Stimulated activated CD4-positive, alpha-beta T cell treated with anti-CD3 and anti-CD28 coated beads, Interleukin-4, amount 100 ng/mL, for 4 hours (primary cell): ENCODE data around the gene TFAP2C.
"Not testable (repeated sequence)": the region's sequence is repeated elsewhere in the genome, so short reads cannot be mapped to it uniquely, and the experiment has no call there.

Experiments used
- DNase-seq, 2 experiments: peaks; one replicate each; pipeline ENCODE4 v3.0.0-alpha.2; 2020

TFAP2C gene

GRCh38 chr20:56657879-56658278 lies 28.8 kb downstream of the TFAP2C start:
- DNase-seq = no peak

GRCh38 chr20:56658341-56658947 lies 29.3 kb downstream of the TFAP2C start:
- DNase-seq = not testable (repeated sequence)

DNA sequence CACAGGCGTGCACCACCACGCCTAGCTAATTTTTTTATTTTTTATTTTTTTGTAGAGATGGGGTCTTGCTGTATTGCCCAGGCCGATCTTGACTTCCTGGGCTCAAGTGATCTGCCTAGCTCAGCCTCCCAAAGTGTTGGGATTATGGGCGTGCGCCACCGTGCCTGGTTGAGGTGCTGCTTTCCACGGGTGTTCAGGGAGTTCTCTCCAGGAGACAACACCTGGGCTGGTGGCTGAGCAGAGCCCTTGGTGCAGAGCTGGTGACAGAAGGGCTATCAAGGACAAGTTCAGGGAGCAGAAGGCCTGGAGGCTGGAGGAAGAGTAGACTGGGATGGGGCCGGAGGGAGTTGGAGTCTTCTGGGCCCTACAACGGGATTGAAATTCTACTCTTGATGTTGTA lies 34.6 kb downstream of the TFAP2C start:
- DNase-seq = no peak

DNA sequence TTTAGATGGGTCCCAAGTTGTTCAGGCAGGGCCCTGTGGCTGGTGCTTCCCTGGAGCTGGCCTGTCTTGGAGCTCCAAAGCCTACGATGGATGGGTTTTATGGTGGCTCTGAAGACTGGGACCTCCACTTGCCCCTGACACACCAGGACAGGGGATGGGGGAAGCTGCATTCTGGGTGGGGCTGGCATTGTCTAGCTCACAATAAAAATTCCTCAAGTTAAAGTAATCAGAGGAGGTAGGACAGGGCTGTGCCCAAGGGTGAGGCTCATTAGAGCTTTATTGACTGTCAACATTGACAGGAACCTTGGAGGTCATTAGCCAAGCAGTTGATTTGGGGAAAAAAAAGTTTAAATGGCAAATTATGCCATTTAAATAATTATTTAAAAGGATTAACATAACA lies 35.7 kb downstream of the TFAP2C start:
- no peak for DNase-seq

DNA sequence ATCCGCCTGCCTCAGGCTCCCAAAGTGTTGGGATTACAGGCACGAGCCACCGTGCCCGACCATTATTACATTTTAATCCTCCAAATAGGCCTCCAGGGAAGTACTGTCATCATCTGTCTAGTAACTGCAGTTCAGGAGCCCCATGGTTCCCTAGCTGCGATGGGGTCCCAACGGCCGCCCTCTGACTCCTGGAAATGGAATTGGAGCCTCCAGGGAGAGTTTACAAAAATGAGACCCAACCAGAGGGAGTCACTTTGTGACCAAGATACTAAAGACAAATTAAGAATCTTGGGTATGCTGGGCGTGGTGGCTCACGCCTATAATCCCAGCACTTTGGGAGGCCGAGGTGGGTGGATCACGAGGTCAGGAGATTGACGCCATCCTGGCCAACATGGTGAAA lies 36.7 kb downstream of the TFAP2C start:
- no peak for DNase-seq

GRCh38 chr20:56673450-56673849 lies 44.3 kb downstream of the TFAP2C start:
- DNase-seq = no peak

DNA sequence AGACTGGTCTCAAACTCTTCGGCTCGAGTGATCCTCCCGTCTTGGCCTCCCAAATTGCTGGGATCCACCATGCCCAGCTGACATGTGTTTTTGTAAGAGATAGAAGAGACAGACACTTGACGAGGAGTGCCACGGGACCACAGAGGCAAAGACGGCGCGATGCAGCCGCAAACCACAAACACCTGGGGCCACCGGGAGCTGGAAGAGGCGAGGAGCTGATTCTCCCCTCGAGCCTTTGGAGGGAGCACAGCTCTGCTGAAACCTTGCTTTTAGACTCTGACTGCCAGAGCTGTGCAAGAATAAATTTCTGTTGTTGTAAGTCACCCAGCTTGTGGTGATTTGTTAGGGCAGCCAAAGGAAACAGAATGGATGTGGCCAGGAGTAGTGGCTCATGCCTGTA lies 46.9 kb downstream of the TFAP2C start:
- DNase-seq = no peak

GRCh38 chr20:56676679-56677078 lies 47.6 kb downstream of the TFAP2C start:
- no peak for DNase-seq

- DNase-seq = no peak
Measured at GRCh38 chr20:56683077-56683865, 54.2 kb downstream of the TFAP2C start.

- no peak for DNase-seq
Measured at GRCh38 chr20:56685879-56686278, 56.8 kb downstream of the TFAP2C start.

DNA sequence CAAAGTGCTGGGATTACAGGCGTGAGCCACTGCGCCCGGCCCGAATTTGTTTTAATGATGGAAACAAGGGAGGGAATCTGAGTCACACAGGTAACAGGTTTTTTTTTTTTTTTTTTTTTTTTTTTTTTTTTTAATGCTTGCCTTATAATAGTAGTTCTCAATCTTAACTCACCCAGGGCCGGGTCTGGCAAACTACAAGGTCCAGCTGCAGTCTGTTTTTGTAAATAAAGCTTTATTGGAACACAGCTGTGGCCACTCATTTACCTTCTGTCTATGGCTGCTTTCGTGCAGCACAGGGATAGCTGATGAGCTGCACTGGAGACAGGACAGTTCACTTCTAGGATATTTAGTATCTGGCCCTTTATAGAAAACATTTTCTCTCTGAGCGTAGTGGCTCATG lies 58.0 kb downstream of the TFAP2C start:
- no peak for DNase-seq

- no peak for DNase-seq
Measured at GRCh38 chr20:56688106-56688505, 59.0 kb downstream of the TFAP2C start.
